Vagina (tissue), 2 donors: ENCODE data around the gene PPARD.

Source experiments
- CTCF ChIP-seq, 3 experiments: fragments of 450-650 bp in 2 of 3; fragments of 200-600 bp in 1 of 3; sonication (generic) in 1 of 3; IDR thresholded peaks; one replicate each; pipeline ENCODE4 v1.5.1; 2017 to 2019; ENCODE audit warnings: antibody characterized with exemption in 3 of 3, mild to moderate bottlenecking in 2 of 3, moderate library complexity in 2 of 3
- POLR2A ChIP-seq, 2 donors: fragments of 450-650 bp; IDR thresholded peaks; one replicate each; pipeline ENCODE4 v1.6.1; 2017; ENCODE audit warnings: antibody characterized with exemption in 2 of 2, mild to moderate bottlenecking in 2 of 2, moderate library complexity in 2 of 2
- POLR2AphosphoS5 ChIP-seq, 2 donors: sonication (generic); formaldehyde crosslinking; IDR thresholded peaks; one replicate each; pipeline ENCODE4 v1.9.0; 2017; ENCODE audit warnings: antibody characterized with exemption in 2 of 2, mild to moderate bottlenecking in 2 of 2, low read depth in 1 of 2; ENCODE audit not compliant: insufficient read depth in 1 of 2

GRCh38 chr6:35402136-35402855 lies 59.9 kb downstream of the PPARD start:
- no peak for TF ChIP-seq POLR2A (IDR thresholded peaks at IDR 0.05)
- TF ChIP-seq CTCF (IDR thresholded peaks at IDR 0.05): no peak
- no peak for TF ChIP-seq POLR2AphosphoS5 (IDR thresholded peaks at IDR 0.05; ENCODE audit: insufficient read depth in 1 of 2, low read depth in 1 of 2)
